Neuron (in vitro differentiated cells): Measurements from ENCODE around the gene APOBR.
"Not testable (repeated sequence)": the region's sequence is repeated elsewhere in the genome, so short reads cannot be mapped to it uniquely, and the experiment has no call there.

Experiments
- H2AFZ ChIP-seq: one replicate; pipeline ENCODE4 v1.6.1; 2013; ENCODE audit warnings: low read depth, mild to moderate bottlenecking, inconsistent platforms, low read length, moderate library complexity
- H3K27me3 ChIP-seq: one replicate; pipeline ENCODE4 v1.6.1; 2013; ENCODE audit warnings: low read length; ENCODE audit not compliant: insufficient read depth
- H3K36me3 ChIP-seq: one replicate; pipeline ENCODE4 v1.6.1; 2013; ENCODE audit warnings: low read length; ENCODE audit not compliant: insufficient read depth
- H3K4me1 ChIP-seq: one replicate; pipeline ENCODE4 v1.6.1; 2013; ENCODE audit warnings: low read length; ENCODE audit not compliant: insufficient read depth
- H3K4me3 ChIP-seq: 2 replicates; pipeline ENCODE4 v1.5.1; 2013; ENCODE audit warnings: mild to moderate bottlenecking, low read length, moderate library complexity
- H3K9me3 ChIP-seq: one replicate; pipeline ENCODE4 v1.6.1; 2013; ENCODE audit warnings: low read length

APOBR gene

DNA sequence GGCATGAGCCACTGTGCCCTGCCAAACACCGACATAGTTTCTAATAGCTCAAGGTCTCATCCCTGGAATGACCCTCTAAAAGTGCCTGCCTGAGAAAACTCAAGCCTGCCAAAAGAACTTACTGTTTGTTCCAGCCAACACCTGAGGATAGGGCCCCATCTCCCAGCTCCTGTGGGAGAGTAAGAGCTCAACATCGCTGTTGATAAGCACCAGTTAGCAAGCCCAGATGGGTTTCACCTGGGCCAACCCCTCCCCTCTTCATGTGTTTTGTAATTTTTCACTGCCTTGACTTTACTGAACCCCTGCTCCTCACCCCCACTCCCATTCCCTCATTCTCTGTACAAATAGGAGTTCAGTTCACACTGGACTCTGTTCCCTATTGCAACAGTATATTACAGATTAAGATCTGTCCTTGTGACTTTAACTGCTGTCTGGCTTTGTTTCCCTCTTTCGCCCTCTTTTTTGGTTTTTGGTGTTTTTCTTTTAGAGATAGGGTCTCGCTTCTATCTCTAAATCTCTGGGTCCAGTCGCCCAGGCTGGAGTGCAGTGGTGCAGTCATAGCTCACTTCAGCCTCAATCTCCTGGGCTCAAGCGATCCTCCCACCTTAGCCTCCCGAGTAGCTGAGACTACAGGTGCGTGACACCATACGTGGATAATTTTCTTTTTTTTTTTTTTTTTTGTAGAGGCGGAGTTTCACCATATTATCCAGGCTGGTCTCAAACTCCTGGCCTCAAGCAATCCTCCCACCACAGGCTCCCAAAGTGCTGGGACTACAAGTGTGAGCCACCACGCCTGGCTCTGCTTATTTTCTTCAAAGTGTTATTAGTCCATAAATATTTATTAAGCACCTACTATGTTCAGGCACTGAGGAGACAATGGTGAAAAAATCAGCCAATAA, 32.0 kb downstream of the APOBR start:
- Histone ChIP-seq H3K4me1 (no peaks in the 10 kb centered on the region), H2AFZ (no peak overlapping the region), H3K27me3 (peaks cover 3% of the 10 kb centered on the region), H3K4me3 (no peak overlapping the region), H3K36me3 (no peaks in the 10 kb centered on the region), H3K9me3 (no peaks in the 10 kb centered on the region)

DNA sequence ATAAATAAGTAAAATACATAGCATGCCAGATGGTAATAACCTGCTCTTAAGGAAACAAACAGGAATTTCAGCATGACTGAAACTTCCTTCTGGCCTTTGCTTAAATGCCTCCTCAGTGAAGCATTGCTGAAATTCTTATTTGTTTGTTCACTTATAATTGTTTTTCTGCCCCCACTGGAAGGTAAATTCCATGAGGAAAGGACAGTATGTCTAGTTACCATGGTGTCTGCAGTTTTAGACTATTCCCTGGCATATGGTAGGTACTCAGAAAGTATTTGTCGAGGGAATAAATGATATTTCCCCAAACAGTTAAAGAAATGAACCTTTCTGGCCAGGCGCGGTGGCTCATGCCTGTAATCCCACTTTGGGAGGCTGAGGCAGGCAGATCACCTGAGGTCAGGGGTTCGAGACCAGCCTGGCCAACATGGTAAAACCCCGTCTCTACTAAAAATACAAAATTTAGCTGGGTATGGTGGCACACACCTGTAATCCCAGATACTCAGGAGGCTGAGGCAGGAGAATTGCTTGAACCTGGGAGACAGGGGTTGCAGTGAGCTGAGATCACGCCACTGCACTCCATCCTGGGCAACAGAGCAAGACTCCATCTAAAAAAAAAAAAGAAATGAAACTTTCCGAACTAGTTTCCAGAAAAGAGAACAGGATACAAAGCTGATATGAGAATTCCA, 32.8 kb downstream of the APOBR start:
- not testable (repeated sequence) for H3K4me3 ChIP-seq, H2AFZ ChIP-seq, H3K36me3 ChIP-seq, H3K27me3 ChIP-seq, H3K4me1 ChIP-seq, H3K9me3 ChIP-seq

DNA sequence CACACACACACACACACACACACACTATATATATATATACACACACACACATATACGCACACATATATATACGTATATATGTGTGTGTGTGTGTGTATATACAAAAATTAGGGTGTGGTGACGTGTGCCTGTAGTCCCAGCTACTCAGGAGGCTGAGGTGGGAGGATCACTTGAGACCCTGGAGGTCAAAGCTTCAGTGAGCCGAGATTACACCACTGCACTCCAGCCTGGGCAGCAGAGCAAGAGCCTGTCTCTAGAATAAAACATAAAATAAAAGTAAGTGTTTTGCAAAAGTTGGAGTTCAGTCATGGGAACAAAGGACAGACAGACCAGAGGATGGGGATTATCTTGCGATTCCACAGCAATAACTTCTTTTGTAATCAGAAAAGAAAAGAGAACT, 33.5 kb downstream of the APOBR start:
- Histone ChIP-seq H3K4me3 (no peak overlapping the region), H3K27me3 (no peaks in the 10 kb centered on the region), H3K36me3 (no peaks in the 10 kb centered on the region), H3K9me3 (no peaks in the 10 kb centered on the region), H2AFZ (no peak overlapping the region), H3K4me1 (no peaks in the 10 kb centered on the region)

DNA sequence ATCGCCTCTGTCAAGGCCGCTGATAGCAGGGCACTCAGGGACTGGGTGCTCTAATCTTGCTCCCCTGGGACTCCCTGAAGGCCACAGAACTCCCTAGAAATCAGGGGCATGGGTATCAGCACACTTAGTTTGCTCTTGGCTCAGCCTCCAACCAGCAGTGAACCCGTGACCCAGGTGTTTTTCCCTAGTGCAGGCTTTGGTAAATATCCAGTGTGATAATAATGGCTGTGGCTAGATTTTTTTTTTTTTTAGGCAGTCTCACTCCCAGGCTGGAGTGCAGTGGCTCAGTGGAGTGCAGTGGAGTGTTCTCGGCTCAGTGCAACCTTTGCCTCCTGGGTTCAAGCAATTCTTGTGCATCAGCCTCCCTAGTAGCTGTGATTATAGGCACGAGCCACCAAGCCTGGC, 34.0 kb downstream of the APOBR start:
- Histone ChIP-seq H3K4me3 (no peak overlapping the region), H3K9me3 (no peaks in the 10 kb centered on the region), H3K4me1 (no peaks in the 10 kb centered on the region), H3K36me3 (no peaks in the 10 kb centered on the region), H2AFZ (no peak overlapping the region), H3K27me3 (no peaks in the 10 kb centered on the region)

DNA sequence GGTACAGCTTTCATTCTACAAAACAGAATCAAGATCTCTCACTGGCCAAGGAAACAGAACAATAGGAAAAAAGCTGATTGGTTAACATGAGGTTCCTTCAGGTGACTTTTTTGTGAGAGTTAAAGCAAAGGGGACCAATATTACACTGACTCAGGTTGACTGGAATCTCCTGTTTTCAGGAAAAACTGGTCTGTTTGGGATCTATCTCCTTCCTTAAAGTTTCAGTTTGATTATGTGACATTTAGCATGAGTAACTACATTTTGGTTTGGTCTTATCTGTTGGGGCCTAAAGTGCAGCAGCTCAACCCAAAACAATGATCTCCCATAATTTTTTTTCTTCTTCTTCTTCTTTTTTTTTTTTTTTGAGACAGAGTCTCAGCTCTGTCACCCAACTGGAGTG, 34.7 kb downstream of the APOBR start:
- H3K9me3 ChIP-seq, result no peaks in the 10 kb centered on the region
- H3K4me1 ChIP-seq, result no peaks in the 10 kb centered on the region
- no peaks in the 10 kb centered on the region for H3K27me3 ChIP-seq
- H3K36me3 ChIP-seq, result no peaks in the 10 kb centered on the region
- no peak overlapping the region for H2AFZ ChIP-seq
- no peak overlapping the region for H3K4me3 ChIP-seq

DNA sequence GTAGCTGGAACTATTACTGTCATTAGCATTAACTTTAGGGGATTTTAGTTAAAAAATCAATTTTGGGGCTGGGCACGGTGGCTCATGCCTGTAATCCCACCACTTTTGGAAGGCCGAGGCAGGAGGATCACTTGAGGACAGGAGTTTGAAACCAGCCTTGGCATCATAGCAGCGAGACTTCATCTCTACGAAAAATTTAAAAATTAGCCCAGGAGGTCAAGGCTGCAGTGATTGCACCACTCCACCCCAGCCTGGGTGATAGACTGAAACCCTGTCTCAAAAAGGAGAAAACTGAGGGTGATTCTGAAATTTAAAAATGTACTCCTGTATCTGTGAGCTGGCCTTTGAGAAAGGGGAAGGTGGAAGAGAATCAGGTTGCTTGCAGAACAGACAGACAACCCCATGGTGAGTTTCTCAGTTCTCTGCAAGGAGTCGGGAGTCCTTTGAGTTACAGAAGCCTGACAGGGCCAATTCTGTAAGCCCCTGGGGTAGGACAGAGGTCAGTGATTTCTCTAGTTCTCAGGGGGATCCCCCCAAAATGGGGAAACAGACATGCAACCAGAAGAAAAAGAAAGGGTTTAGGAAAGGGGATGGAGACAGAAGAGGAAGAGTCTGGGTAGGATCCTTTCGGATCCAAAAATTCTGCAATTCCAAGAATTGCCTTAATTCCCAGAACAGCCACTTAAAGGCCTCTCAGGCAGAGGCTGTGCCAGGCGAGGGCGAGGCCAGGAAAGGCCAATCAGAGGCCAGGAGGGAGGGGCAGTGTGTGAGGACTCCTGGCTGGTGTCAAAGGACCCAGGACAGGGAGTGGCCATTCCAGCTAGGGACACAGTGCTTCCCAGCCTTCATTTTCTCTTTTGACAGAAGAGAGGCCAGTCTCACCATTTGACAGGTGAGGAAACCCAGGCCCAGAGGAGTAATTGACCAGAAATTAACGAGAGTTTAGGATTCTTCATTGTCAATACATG, 37.6 kb downstream of the APOBR start:
- Histone ChIP-seq H3K4me1 (no peaks in the 10 kb centered on the region), H3K9me3 (no peaks in the 10 kb centered on the region), H3K4me3 (no peak overlapping the region), H2AFZ (peak overlapping the region; percentile 56), H3K27me3 (no peaks in the 10 kb centered on the region), H3K36me3 (no peaks in the 10 kb centered on the region)

DNA sequence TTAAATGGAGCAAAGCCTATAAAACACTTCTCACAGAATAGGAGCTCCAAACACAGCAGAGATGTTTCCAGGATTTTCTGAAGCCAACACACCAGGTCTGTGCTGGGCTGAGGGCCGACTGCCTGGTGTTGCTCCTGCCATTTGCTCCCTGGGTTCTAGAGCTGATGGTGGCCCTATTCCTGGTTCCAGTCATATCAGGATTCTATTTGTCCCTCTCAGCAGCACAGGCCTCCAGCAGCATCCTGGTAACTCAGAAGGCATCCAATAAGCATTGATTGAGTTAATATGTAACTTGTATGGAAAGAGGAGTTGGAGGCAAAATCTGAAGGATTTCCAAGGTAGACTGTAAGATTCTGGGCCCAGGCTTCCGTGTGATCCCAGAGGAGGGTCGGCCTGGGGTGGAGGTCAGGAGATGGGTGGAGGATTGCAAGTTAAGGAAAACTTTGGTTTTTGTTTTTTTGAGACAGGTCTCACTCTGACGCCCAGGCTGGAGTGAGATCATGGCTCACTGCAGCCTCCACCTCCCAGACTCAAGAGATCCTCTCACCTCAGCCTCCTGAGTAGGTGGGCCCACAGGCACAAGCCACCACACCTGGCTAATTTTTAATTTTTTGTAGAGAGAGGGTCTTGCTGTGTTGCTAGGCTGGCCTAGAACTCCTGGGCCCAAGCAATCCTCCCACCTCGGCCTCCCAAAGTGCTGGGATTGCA, 38.7 kb downstream of the APOBR start:
- Histone ChIP-seq H3K9me3 (no peaks in the 10 kb centered on the region), H3K4me1 (no peaks in the 10 kb centered on the region), H3K4me3 (no peak overlapping the region), H3K27me3 (no peaks in the 10 kb centered on the region), H3K36me3 (no peaks in the 10 kb centered on the region), H2AFZ (no peak overlapping the region)

DNA sequence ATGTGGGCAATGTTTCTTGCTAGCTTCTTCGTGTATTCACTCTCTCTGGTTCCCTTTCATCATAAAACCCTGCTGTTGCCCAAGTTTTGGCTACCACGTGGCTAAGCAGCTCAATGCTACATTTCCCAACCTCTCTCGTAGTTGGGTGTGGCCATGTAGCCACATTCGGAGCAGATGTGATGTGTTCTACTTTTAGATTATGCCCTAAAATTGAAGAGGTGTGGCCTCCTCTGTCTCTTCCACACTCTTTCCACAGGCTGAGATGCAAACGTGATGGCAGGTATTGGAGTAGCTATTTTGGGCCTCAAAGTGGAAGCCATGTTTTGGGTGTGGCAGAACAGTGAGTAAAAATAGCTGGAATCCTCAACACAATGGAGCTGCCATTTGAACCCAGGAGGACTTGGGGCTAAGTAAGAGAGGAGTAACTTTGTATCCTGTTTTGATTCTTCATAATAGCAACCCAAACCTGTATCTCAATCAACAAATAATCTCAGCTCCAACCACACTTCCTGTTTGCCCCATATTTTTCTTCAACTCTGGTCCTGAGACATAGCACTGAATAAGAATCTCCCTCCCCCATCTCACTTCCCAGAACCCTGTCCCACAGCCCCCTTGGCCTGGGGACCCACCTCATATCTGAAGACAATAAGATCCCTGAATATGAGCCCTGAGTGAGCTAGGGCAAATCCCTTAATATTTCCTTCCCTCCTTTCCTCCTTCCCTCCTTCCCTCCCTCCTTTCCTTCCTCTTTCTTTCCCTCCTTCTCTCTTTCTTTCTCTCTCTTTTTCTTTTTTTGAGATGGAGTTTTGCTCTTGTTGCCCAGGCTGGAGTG, 40.3 kb downstream of the APOBR start:
- Histone ChIP-seq H3K4me3 (no peak overlapping the region), H3K27me3 (no peaks in the 10 kb centered on the region), H2AFZ (no peak overlapping the region), H3K4me1 (no peaks in the 10 kb centered on the region), H3K9me3 (no peaks in the 10 kb centered on the region), H3K36me3 (no peaks in the 10 kb centered on the region)

DNA sequence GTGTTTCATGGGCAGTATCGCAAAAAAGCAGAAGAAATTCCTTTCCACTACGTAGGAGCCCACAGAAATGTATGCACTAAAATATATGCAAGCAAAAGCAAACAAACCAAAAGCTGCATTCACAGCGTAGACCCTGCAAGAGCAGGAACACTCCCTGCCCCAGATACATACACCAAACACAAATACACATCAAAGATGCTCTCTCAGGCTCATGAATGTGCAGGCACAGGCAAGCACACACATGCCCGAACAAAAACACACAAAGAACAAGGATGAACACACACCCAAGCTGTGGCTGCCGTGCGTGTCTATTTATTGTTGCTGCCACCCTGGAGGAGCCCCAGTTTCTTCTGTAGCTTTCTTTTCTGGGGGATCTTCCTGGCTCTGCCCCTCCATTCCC, 42.6 kb downstream of the APOBR start:
- Histone ChIP-seq H3K9me3 (no peaks in the 10 kb centered on the region), H3K27me3 (no peaks in the 10 kb centered on the region), H2AFZ (peak overlapping the region; percentile 6), H3K4me1 (no peaks in the 10 kb centered on the region), H3K36me3 (no peaks in the 10 kb centered on the region), H3K4me3 (no peak overlapping the region)

DNA sequence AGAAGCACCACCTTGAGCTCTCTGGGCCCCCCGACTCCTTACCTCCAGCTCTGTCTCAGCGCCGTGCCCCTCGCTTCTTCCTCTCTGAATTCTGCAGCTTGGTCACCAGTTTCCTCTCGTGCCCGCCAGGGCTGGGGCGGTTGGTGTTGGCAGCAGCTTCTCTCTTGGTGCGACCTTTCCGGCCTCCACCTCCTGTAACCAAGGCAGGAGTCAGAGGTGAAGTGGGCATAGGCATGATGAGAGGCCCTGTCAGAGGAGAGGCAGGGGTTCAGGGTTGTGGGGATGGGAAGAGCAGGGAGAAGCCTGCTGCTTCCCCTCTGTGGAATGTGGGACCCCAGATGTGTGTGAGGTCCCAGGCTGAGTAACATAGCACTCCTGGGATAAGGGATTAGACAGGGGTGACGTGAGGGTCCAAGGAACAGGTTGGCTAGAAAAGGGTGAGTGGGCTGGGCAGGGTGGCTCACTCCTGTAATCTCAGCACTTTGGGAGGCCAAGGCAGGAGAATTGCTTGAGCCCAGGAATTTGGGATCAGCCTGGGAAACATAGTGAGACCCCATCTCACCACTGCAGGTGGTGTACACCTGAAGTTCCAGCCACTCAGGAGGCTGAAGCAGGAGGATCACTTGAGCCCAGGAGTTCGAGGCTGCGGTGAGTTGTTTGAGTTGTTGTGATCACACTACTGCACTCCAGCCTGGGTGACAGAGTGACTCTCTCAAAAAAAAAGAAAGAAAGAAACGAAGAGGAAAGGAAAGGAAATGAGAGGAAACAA, 43.7 kb downstream of the APOBR start:
- Histone ChIP-seq H3K4me3 (no peak overlapping the region), H3K27me3 (no peaks in the 10 kb centered on the region), H3K4me1 (no peaks in the 10 kb centered on the region), H3K9me3 (no peaks in the 10 kb centered on the region), H2AFZ (no peak overlapping the region), H3K36me3 (no peaks in the 10 kb centered on the region)

DNA sequence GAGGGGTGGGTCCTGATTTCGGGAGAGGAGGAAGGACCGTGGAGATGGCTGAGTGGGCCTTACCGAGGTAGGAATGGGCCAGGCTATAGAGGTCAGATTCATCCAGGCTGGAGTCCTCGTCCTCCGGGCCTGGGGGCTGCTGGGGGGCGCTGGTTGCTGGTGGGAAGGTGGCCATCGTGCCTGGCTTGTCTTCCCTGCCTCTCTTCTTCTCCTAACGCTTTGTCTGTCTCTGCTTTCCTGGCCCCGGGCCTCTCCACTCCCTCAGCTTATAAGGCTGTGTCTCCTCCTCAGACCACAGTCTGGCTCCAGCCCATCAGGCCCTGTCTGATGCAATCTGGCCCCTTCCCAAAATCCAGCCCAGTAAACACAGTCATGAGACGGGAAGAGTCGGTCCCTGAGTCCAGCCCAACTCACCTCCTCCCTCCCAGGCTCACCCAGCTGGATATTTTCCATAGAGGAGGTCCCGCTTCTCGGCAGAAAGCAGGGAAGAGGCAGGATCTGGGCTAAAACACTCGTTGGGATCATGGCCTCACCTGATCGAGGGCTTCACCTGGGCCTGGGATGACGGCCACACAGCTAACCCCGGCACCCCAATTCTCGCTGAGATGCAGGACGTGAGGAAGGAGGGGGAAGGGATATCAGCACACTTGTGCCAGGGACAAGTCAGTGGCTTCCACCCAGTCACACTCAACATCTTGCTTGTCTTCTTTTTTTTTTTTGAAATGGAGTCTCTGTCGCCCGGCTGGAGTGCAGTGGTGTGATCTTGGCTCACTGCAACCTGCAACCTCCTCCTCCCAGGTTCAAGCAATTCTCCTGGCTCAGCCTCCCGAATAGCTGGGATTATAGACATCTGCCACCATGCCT, 44.5 kb downstream of the APOBR start, which contains the start of gene NUPR1:
TSS of gene NUPR1 (minus strand) at position 242 of the 864 bp plus-strand sequence. CDS start at position 175, 67 bp downstream.
- Histone ChIP-seq H3K9me3 (no peaks in the 10 kb centered on the region), H3K36me3 (no peaks in the 10 kb centered on the region), H3K4me3 (no peak within 1 kb of the TSS), H3K4me1 (no peaks in the 10 kb centered on the region), H2AFZ (no peak within 1 kb of the TSS), H3K27me3 (no peaks in the 10 kb centered on the region)
